K562 (cell line): ENCODE results near the gene FHIP1B. TPM values are rescaled to one million over a fixed set of nuclear protein-coding genes. Genes with fewer than 3 reads are reported as not detected.

Experiments
- ATAC-seq: fragments of 200-7000 bp; cut with Tn5 transposase; 3 replicates; pipeline ENCODE4 v1.9.1; 2020; ENCODE audit warnings: moderate library complexity
- BruUV-seq: library from RNA; stranded (reverse); fragments of 400-500 nt; replicated peaks from 2 replicates; lab custom pipeline; 2021; lab: Mats Ljungman, UMichigan
- CTCF ChIA-PET: fragments of 300-600 bp; formaldehyde crosslinking; extraction: SDS; loops from one replicate; lab custom pipeline; 2021; ENCODE audit warnings: low intra/inter-chr PET ratio; lab: Yijun Ruan, JAX
- POLR2A ChIA-PET: fragments of 300-600, 350-650 bp; sonication (Branson Sonifier 250); formaldehyde crosslinking; extraction: SDS; loops from one replicate; lab custom pipeline; 2021; ENCODE audit warnings: antibody characterized with exemption, inconsistent platforms; lab: Yijun Ruan, JAX
- DNase-seq, 4 experiments: peaks; one replicate each; pipeline versions ENCODE4 v3.0.0 to v3.0.0-alpha.2; 2011 to 2018; ENCODE audit warnings: low spot score in 3 of 4, mixed read lengths in 3 of 4; ENCODE audit errors: extremely low read depth in 1 of 4
- FAIRE-seq: peaks from 2 replicates; lab custom pipeline; 2011; peaks lifted over from hg19 to GRCh38; lab: Jason Lieb, UNC
- H2AFZ ChIP-seq: 2 replicates; pipeline ENCODE4 v1.6.0; 2011; ENCODE audit warnings: low read depth, low read length, control low read depth, inconsistent platforms
- H3K27ac ChIP-seq: fragments of 200-600 bp; 3 replicates; pipeline ENCODE4 v1.8.0; 2011; ENCODE audit warnings: low read depth, mild to moderate bottlenecking, control low read depth, inconsistent platforms, low read length, moderate library complexity, mixed read lengths; ENCODE audit errors: extremely low read depth
- H3K27me3 ChIP-seq, 2 experiments: fragments of 300-600 bp in 1 of 2; 2 replicates in 1 of 2; 3 replicates in 1 of 2; pipeline versions ENCODE4 v1.6.0 to v1.8.0; 2011; ENCODE audit warnings: inconsistent platforms in 2 of 2, low read length in 2 of 2, mild to moderate bottlenecking in 1 of 2, mixed read lengths in 1 of 2, moderate library complexity in 1 of 2; ENCODE audit not compliant: control insufficient read depth in 2 of 2, insufficient read depth in 2 of 2
- H3K36me3 ChIP-seq: fragments of 300-600 bp; 3 replicates; pipeline ENCODE4 v1.8.0; 2011; ENCODE audit warnings: mild to moderate bottlenecking, low read length, inconsistent platforms; ENCODE audit not compliant: control insufficient read depth, insufficient read depth
- H3K4me1 ChIP-seq, 2 experiments: fragments of 200-600 bp in 1 of 2; replicated peaks in 1 of 2; 2 replicates in 1 of 2; 3 replicates in 1 of 2; pipeline versions ENCODE4 v1.5.1 to v1.8.0; 2011; ENCODE audit warnings: inconsistent platforms in 2 of 2, low read length in 2 of 2, mild to moderate bottlenecking in 1 of 2, mixed read lengths in 1 of 2, moderate library complexity in 1 of 2; ENCODE audit not compliant: control insufficient read depth in 2 of 2, insufficient read depth in 2 of 2
- H3K4me2 ChIP-seq: 2 replicates; pipeline ENCODE4 v1.6.1; 2011; ENCODE audit warnings: low read length, control low read depth, inconsistent platforms, mixed read lengths; ENCODE audit not compliant: insufficient read depth
- H3K4me3 ChIP-seq: fragments of 200-600 bp; sonication (generic), shearing (Covaris generic); 2 replicates; pipeline ENCODE4 v1.5.1; 2016; ENCODE audit warnings: control low read depth, inconsistent platforms
- H3K79me2 ChIP-seq: fragments of 200-600 bp; 3 replicates; pipeline ENCODE4 v1.8.0; 2011; ENCODE audit warnings: low read length, inconsistent platforms; ENCODE audit not compliant: control insufficient read depth, insufficient read depth
- H3K9ac ChIP-seq, 2 experiments: 2 replicates each; pipeline versions ENCODE4 v1.6.0 to v1.6.1; 2011; ENCODE audit warnings: low read depth in 2 of 2, low read length in 2 of 2, control low read depth in 1 of 2, inconsistent platforms in 1 of 2, mild to moderate bottlenecking in 1 of 2, mixed read lengths in 1 of 2; ENCODE audit not compliant: insufficient read depth in 1 of 2
- H3K9me1 ChIP-seq: one replicate; pipeline ENCODE4 v1.6.0; 2011; ENCODE audit warnings: inconsistent platforms, mild to moderate bottlenecking, low read length, moderate library complexity; ENCODE audit not compliant: control insufficient read depth, insufficient read depth
- H3K9me3 ChIP-seq: replicated peaks from 2 replicates; pipeline ENCODE4 v1.5.1; 2011; ENCODE audit warnings: low read depth, low read length, inconsistent platforms; ENCODE audit not compliant: control insufficient read depth, insufficient read depth
- H4K20me1 ChIP-seq: replicated peaks from 2 replicates; pipeline ENCODE4 v1.6.1; 2011; ENCODE audit warnings: low read length, inconsistent platforms, mixed read lengths; ENCODE audit not compliant: control insufficient read depth, insufficient read depth
- HMG20A ChIP-seq: fragments of 450-650 bp; formaldehyde crosslinking; conservative IDR thresholded peaks from 2 replicates; pipeline ENCODE4 v1.4.0; 2020; ENCODE audit warnings: mild to moderate bottlenecking, mixed read lengths
- KAT7 ChIP-seq: sonication (generic); formaldehyde crosslinking; IDR thresholded peaks from 2 replicates; pipeline ENCODE4 v1.8.0; 2022; ENCODE audit warnings: missing genetic modification reagents, mild to moderate bottlenecking, borderline replicate concordance
- POLR2G ChIP-seq: fragments of 200-400 bp; formaldehyde crosslinking; IDR thresholded peaks from 2 replicates; pipeline ENCODE4 v1.6.1; 2017; ENCODE audit warnings: low read depth, mild to moderate bottlenecking, antibody characterized with exemption, low read length, moderate library complexity
- RCOR1 ChIP-seq, 2 experiments: IDR thresholded peaks; 2 replicates each; pipeline ENCODE4 v1.6.1; 2012; ENCODE audit warnings: low read depth in 2 of 2, low read length in 2 of 2, borderline replicate concordance in 1 of 2, improper control_type of control experiment in 1 of 2
- TRIM28 ChIP-seq: fragments of 450-650 bp; IDR thresholded peaks from 2 replicates; pipeline ENCODE4 v1.6.1; 2017
- ZNF431 ChIP-seq: sonication (generic); formaldehyde crosslinking; IDR thresholded peaks from 2 replicates; pipeline ENCODE4 v1.8.0; 2022; ENCODE audit warnings: mild to moderate bottlenecking, missing genetic modification reagents
- ZNF695 ChIP-seq: fragments of 450-650 bp; formaldehyde crosslinking; IDR thresholded peaks from 2 replicates; pipeline ENCODE4 v1.4.0; 2020; ENCODE audit warnings: mild to moderate bottlenecking, moderate library complexity
- WGBS: fragments of 100-300 bp; shearing (Covaris generic); methylation state at CpG from one replicate; pipeline ENCODE4 v1.1.6; 2016; ENCODE audit warnings: low coverage, mixed read lengths; ENCODE audit not compliant: insufficient coverage; ENCODE audit errors: missing lambda C conversion rate; 5-methylcytosine and 5-hydroxymethylcytosine counted together
- in situ Hi-C: fragments of 300-500 bp; cut with MboI; formaldehyde crosslinking; loops from 4 replicates; pipeline ENCODE4 v1.15.0; 2018; ENCODE audit warnings: inconsistent platforms, mixed read lengths
- intact Hi-C: fragments of 100-400 bp; cut with micrococcal nuclease; formaldehyde crosslinking; loops from 2 replicates; pipeline ENCODE4 v1.14.2; 2022
- polyA plus RNA-seq, 8 experiments: library from polyadenylated mRNA; depleted of rRNA in 4 of 8; stranded (reverse) in 5 of 8; unstranded in 3 of 8; fragments of >200 nt; fragmentation: Nextera tagmentation in 2 of 8; fragmentation: Illumina TruSeq in 1 of 8; extraction: Ambion mirVana in 2 of 8; extraction: Trizol in 1 of 8; gene quantifications; 2 replicates each; pipeline versions ENCODE4 v1.2.1 to v1.2.3, GENCODE V29; 2011 to 2014; ENCODE audit warnings: inconsistent platforms in 1 of 8, missing spikeins in 1 of 8
- total RNA-seq, 7 experiments: library from RNA; depleted of rRNA in 6 of 7; stranded (reverse); fragments of >200 nt in 6 of 7; fragmentation: Illumina TruSeq in 2 of 7; extraction: Trizol in 2 of 7; gene quantifications; 2 replicates each; pipeline versions ENCODE4 v1.2.1 to v1.2.3, GENCODE V29; 2011 to 2021; ENCODE audit warnings: low replicate concordance in 1 of 7

FHIP1B gene
- total and polyA plus RNA-seq, 9 of the 15 experiments (the other 6 are each of a cell fraction or from before 2014, with no cell fraction given): 0.94 to 24.7 (median 15.6) TPM

- no peak for FAIRE-seq
- no peak overlapping the region for H3K4me3 ChIP-seq
- no peak for DNase-seq
- intact Hi-C loops (no loop called here), in situ Hi-C loops (no loop called here)
- no peaks in the 10 kb centered on the region for H3K9me3 ChIP-seq
- TF ChIP-seq POLR2G (0 out of 2 replicates have a peak, but pooled peaks have one; percentile 7), RCOR1 (IDR thresholded peaks at IDR 0.05; ENCODE audit: borderline replicate concordance in 1 of 2, low read depth in 2 of 2, low read length in 2 of 2) (no peak)
- H3K9ac ChIP-seq: no peak overlapping the region
- BruUV-seq: no TSS peak
- ATAC-seq: no peak
- no peaks in the 10 kb centered on the region for H3K27me3 ChIP-seq
- no peaks in the 10 kb centered on the region for H3K9me1 ChIP-seq
- WGBS: 94% methylated on average over 9 of the region's 9 CpGs
- no peak overlapping the region for H3K4me2 ChIP-seq
- peaks cover 48% of the 10 kb centered on the region; the same call in 2 of the 3 replicates for H3K36me3 ChIP-seq
- H3K4me1 ChIP-seq: peaks cover 0 to 3% of the 10 kb centered on the region in 2 experiments; a peak in 1 of 5 replicates
- CTCF ChIA-PET: no interaction called here
- no peak overlapping the region for H2AFZ ChIP-seq
- H4K20me1 ChIP-seq: no peaks in the 10 kb centered on the region
- H3K79me2 ChIP-seq: no peaks in the 10 kb centered on the region
- H3K27ac ChIP-seq: no peak overlapping the region
- POLR2A ChIA-PET: no interaction called here
These were observed 24.0 kb downstream of the FHIP1B start for GRCh38 chr11:6210274-6210955.

- WGBS: 94% methylated on average over 12 of the region's 12 CpGs
- CTCF ChIA-PET: no interaction called here
- in situ Hi-C loops: no loop called here
These were observed 24.6 kb downstream of the FHIP1B start for GRCh38 chr11:6209801-6210200.

More at GRCh38 chr11:6209801-6210200, 24.6 kb downstream of the FHIP1B start:
- intact Hi-C loops: no loop called here
- TF ChIP-seq ZNF695: no peak
- no peak for TF ChIP-seq HMG20A (CRISPR knock-in tag)
- TF ChIP-seq KAT7 (CRISPR knock-in tag): no peak
- TF ChIP-seq TRIM28: no peak
- no peak for TF ChIP-seq ZNF431 (CRISPR knock-in tag)
- Histone ChIP-seq H3K9ac (no peak overlapping the region), H4K20me1 (no peaks in the 10 kb centered on the region), H3K9me1 (no peaks in the 10 kb centered on the region), H3K4me2 (no peak overlapping the region), H3K27ac (no peak overlapping the region), H3K36me3 (peaks cover 42% of the 10 kb centered on the region; the same call in 2 of the 3 replicates), H3K4me1 (peaks cover 0 to 3% of the 10 kb centered on the region in 2 experiments; a peak in 1 of 5 replicates), H3K27me3 (no peaks in the 10 kb centered on the region), H2AFZ (no peak overlapping the region), H3K4me3 (no peak overlapping the region), H3K79me2 (no peaks in the 10 kb centered on the region), H3K9me3 (no peaks in the 10 kb centered on the region)
- FAIRE-seq (no peak), ATAC-seq (no peak), DNase-seq (no peak)
- no TSS peak for BruUV-seq
- POLR2A ChIA-PET: no interaction called here
